NCI-H1417 treated with DMSO at 0.1 percent for 48 hours (cell line): ENCODE data around the gene ANKRD33B.

Experiments used
- DNase-seq: peaks from one replicate; lab custom pipeline; 2025; lab: John Stamatoyannopoulos, UW

The ANKRD33B gene

GRCh38 chr5:10676946-10677345 is 113.1 kb downstream of the ANKRD33B start:
- DNase-seq, result no peak

- DNase-seq, result no peak
Observed at GRCh38 chr5:10677533-10677932, 113.7 kb downstream of the ANKRD33B start.

- no peak for DNase-seq
Observed at GRCh38 chr5:10678244-10678643, 114.4 kb downstream of the ANKRD33B start.

DNA sequence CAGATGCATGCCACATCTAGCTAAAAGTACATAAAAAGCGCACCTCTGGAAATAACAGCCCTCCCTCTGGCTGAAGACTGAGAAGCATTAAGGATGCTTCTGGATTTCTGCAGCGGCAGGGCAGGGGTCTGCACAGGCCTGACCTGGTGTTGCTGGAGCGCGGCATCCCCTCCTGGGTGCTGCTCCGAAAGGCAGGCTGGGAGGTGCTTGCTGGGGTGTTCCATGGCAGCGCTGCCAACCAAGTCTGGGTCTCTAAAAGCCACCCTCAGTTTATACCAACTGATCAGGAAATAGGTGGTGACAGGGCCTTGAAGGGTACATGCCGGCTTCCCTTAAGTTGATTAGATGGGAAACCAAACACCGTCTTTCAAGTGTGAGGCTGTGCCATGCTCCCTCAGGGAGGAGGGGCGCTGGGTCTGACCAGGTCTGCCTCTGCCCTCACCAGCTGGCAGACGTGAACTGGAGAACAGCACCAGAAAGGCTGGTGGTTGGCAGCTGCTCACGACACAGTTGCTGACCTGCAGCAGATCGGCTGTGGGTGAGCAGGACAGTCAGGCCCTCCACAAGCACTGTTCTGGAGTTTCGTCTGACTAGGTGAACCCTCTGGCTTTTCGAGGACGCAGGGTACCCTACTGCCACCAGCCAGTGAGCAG is 115.6 kb downstream of the ANKRD33B start:
- DNase-seq, result no peak

- DNase-seq, result no peak
Observed at GRCh38 chr5:10680876-10681481, 117.1 kb downstream of the ANKRD33B start.

DNA sequence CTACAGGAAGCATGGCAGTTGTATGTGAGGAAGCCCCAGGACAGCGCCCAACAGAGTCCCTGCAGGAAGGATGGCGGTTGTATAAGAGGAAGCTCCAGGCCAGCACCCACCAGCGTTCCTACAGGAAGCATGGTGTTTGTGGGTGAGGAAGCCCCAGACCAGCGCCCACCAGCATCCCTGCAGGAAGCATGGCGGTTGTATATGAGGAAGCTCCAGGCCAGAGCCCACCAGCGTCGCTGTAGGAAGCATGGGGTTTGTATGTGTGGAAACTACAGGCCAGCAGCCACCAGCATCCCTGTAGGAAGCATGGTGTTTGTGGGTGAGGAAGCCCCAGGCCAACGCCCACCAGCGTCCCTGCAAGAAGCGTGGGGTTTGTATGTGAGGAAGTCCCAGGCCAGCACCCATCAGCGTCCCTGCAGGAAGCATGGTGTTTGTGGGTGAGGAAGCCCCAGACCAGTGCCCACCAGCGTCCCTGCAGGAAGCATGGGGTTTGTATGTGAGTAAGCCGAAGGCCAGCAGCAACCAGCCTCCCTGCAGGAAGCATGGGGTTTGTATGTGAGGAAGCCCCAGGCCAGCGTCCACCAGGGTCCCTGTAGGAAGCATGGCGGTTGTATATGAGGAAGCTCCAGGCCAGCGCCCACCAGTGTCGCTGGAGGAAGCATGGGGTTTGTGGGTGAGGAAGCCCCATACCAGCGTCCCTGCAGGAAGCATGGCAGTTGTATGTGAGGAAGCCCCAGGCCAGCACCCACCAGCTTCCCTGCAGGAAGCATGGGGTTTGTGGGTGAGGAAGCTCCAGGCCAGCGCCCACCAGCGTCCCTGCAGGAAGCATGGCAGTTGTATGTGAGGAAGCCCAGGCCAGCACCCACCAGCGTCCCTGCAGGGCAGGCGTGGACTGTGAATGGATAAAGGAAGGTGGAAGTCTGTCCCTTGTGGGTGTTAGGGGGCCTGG is 118.1 kb downstream of the ANKRD33B start:
- no peak for DNase-seq

DNA sequence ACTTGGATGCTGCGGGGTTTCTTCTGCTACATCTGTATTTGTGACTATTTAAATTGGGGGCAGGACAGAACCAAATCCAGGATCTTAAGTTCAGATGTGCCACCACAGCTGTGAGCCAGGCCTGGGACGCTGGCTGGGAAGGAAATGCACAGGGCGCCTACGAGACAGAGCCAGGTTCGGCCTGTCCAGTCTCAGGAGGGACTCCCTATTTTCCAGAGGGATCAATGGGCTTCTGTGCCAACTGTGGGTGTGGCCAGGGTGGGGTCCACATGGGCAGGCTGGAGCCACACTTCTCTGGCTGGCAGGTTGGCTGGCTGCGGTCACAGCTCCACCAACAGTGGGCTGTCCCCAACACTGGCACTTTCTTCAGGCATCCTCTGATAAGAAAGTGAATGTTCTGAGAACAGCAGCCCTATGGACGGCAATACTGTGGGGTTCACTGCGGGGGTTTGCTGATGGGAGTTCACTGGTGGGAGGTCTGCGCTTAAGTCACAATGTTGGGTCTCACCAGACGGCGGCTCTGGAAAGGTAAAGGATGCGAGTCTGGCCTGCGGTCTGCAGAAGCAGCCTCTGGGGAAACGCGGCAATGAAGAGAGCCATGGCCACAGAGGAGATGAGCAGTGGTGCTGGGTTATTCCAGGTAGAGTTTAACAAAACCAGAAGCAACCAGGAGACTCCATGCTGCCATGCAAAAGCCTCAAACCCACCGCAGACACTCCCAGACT is 119.1 kb downstream of the ANKRD33B start:
- no peak for DNase-seq

DNA sequence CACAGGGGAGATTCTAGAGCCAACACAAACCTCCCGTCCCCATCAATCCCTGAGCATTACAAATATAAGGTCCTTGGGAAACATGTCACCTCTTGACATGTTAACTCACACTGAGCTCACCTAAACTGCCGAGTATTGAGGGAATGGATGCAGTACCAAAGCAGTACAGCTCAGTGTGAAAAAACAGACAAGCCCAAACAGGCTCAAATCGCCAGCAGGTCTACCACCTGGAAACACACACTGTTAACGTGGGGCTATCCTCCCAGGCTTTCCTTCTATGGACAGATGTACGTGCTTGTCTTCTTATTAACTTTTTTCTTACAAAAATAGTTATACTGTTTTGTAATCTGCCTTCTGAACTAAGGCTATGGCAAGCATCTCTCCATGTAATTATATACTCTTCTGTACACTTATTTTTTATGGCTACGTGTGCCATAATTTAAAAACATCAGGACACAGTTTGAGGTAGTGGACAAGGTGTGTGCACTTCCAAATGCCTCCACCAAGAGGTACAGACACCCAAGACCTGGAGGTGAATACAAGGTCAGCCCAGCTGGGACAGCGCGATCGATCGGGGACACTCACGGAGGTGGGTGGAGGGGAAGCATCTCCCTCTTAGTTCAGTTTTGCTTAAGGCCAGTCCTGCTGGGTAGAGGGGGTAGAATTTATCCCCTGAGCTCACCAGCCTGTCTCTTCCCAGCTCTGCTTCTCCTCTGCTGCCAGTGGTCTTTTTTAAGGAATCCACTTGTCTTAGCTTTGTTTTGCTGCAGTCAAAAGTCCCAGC is 120.6 kb downstream of the ANKRD33B start:
- no peak for DNase-seq

GRCh38 chr5:10685115-10685521 is 121.2 kb downstream of the ANKRD33B start:
- DNase-seq, result no peak

GRCh38 chr5:10686890-10687289 is 123.0 kb downstream of the ANKRD33B start:
- no peak for DNase-seq

GRCh38 chr5:10688651-10689171 is 124.8 kb downstream of the ANKRD33B start:
- DNase-seq, result no peak

DNA sequence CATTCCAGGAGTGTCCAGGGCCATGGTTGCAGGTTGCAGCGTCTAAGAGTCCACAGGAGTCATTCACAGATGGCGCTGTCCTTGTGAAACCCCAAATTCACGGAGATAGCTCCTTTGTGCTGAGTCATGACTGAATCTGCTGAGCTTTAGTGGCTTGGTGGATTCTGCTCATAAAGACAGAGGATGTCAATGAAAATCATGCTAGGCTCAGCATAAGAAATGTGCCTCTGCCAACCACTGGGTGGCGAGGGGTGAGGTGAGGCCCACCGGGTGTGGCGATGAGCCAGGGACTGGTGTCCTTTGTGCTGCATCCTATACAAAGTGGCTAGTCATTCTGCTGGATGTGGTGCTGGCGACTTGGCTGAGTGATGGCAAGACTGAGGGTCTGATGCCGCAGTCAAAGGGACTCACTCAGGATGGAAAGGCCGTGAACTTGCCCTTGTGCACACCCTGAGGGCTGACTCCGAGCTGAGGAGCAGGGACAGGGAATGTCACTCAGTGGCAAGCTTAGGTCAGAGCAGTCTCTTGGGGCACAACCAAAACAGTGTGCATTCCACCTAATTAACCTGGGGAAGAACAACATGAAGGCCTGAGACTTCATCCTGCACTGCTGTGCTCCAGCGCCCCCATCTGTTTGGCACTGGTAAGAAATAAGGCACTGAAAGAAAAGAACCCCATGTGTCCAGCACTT is 125.7 kb downstream of the ANKRD33B start:
- no peak for DNase-seq

DNA sequence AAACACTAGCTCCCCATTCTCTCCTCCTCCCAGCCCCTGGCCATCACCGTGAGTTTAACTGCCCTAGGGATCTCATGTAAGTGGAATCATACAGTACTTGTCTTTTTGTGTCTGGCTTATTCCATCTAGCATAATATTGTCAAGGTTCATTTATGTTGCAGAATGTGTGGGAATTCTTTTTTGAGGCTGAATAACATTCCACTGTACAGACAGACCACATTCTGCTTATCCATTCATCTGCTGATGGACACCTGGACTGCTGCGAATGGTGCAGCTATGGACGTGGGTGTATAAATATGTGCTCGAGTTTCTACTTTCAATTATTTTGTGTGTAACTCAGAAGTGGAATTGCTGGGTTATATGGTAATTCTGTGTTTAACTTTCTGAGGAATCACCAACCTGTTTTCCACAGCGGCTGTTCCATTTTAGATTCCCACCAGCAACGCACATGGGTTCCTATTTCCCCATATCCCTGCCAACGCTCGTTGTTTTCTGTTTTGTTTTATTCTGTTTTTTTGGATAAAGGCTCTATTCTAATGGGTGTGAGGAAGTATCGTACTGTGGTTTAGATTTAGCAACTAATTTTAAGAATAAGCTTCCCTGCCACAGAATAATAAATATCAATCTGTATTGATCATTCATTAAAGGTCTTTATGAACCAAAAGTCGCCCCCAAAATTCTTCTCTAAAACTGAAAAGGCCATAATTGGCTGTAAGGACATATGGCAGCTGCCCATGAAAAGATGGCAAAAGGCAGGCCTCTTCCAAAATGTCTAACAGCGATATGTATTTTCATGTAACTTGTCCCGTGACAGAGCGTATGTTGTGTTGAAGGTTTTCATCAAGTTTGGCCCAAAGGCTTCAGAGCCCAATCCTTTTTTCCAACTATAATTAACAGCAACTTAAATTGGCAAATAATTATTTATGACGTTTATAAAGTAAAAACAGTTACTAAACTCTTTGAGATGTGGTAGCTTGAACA is 126.9 kb downstream of the ANKRD33B start:
- DNase-seq, result no peak

- DNase-seq, result no peak
Observed at GRCh38 chr5:10691826-10692785, 128.2 kb downstream of the ANKRD33B start.

DNA sequence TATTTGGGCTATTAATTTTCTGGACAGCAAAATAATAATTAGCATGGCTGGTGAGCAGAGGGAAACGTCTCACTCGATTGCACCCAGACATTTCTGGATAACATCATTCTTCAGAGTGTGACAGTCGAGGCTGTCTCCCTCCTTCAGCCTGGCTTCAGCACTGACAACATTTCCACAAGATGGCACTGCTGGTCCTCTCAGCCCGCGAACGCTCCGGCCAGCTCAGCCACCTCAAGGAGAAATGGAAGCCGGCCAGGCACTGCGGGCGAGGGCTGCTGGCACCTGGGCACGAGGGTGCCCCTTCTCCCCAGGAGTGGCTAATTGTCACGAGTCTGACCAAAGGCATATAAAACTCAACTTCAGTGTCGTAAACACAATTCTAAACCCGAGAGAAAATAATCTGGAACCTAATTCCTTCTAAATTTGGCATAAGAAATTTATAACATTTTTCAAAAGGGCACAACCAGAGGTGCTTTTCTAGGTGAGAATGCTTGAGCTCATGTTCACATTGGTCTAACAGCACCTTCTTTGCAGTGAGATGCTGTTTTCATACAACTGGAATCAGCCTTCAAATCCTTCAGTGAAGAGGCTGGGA is 131.3 kb downstream of the ANKRD33B start:
- peak; percentile 20 for DNase-seq

DNA sequence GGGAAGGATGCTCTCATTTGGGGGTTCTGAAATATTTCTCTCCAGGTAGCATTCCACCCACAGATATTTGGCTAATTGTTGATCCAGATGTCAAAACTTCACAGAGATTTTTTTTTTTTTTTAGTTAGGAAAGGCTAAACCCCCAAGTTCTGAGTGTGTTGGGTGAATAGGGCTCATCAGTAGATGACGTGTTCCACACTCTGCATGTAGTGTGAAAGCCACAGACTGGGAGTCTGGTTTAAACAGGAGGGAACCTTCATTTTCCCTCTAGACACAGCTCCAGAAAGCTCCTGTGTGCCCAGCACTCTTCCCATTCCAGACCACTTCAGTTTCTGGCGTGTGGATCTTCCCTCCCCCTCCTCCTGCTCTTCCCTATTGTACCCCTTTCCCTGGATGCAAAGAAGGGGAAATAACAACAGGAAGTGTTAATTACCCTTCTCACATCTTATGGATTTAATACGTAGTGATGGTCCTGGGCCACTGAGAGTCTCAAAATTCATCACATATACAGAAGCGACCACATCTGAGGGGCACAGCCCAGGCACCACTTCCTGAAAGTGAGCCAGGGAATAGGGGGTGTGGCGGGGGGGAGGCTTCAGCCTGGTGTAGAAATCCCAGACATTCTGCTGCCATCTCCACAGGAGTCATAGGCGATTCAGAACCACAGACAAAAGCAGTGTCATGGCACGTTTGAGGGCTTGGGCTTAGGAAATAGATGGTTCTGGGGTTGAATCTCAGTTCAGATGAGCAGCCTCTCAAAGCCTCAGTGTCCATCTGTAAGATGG is 132.1 kb downstream of the ANKRD33B start:
- no peak for DNase-seq
